Liver (tissue), 9 donors: ENCODE data around the gene THADA. TPM values are rescaled to one million over a fixed set of nuclear protein-coding genes. Genes with fewer than 3 reads are reported as not detected.

ENCODE experiments used
- DNase-seq: peaks from one replicate; pipeline ENCODE4 v3.0.0-alpha.2; 2017; ENCODE audit warnings: low spot score
- H3K27ac ChIP-seq, 2 donors: one replicate each; pipeline ENCODE4 v1.7.0; 2013; ENCODE audit warnings: inconsistent platforms in 2 of 2, low read length in 2 of 2, control low read depth in 1 of 2, low read depth in 1 of 2, mild to moderate bottlenecking in 1 of 2
- H3K27me3 ChIP-seq, 4 donors: one replicate each; pipeline versions ENCODE4 v1.6.1 to v1.7.0; 2013; ENCODE audit warnings: low read length in 3 of 4, inconsistent platforms in 1 of 4, mild to moderate bottlenecking in 1 of 4, moderate library complexity in 1 of 4; ENCODE audit not compliant: control insufficient read depth in 4 of 4, insufficient read depth in 4 of 4
- H3K36me3 ChIP-seq, 4 donors: one replicate each; pipeline versions ENCODE4 v1.6.1 to v1.7.0; 2013; ENCODE audit warnings: low read length in 3 of 4, mild to moderate bottlenecking in 3 of 4, low read depth in 1 of 4, moderate library complexity in 1 of 4; ENCODE audit not compliant: control insufficient read depth in 4 of 4, insufficient read depth in 3 of 4
- H3K4me1 ChIP-seq, 4 donors: one replicate each; pipeline versions ENCODE4 v1.6.1 to v1.7.0; 2013; ENCODE audit warnings: low read length in 3 of 4, mild to moderate bottlenecking in 3 of 4, moderate library complexity in 1 of 4; ENCODE audit not compliant: control insufficient read depth in 4 of 4, insufficient read depth in 4 of 4
- H3K4me3 ChIP-seq, 3 donors: one replicate each; pipeline versions ENCODE4 v1.6.1 to v1.7.0; 2013; ENCODE audit warnings: low read length in 3 of 3, control low read depth in 1 of 3, low read depth in 1 of 3, mild to moderate bottlenecking in 1 of 3
- H3K9ac ChIP-seq, 2 donors: one replicate each; pipeline ENCODE4 v1.7.0; 2013; ENCODE audit warnings: low read length in 2 of 2, mild to moderate bottlenecking in 2 of 2, moderate library complexity in 2 of 2, control low read depth in 1 of 2, low read depth in 1 of 2
- H3K9me3 ChIP-seq, 4 donors: one replicate each; pipeline versions ENCODE4 v1.6.1 to v1.7.0; 2013; ENCODE audit warnings: low read length in 3 of 4; ENCODE audit not compliant: control insufficient read depth in 4 of 4
- ATF3 ChIP-seq: IDR thresholded peaks from 2 replicates; pipeline ENCODE4 v1.6.1; 2016; ENCODE audit warnings: antibody characterized with exemption
- CTCF ChIP-seq: fragments of 150-350 bp; IDR thresholded peaks from 2 replicates; pipeline ENCODE4 v1.5.1; 2017; ENCODE audit warnings: improper control_type of control experiment, low read depth, low read length; ENCODE audit not compliant: missing input control
- EGR1 ChIP-seq, 2 donors: IDR thresholded peaks; 2 replicates each; pipeline ENCODE4 v1.6.1; 2016 to 2018; ENCODE audit warnings: antibody characterized with exemption in 2 of 2, low read depth in 2 of 2
- FOXA1 ChIP-seq: IDR thresholded peaks from 2 replicates; pipeline ENCODE4 v1.6.1; 2016; ENCODE audit warnings: antibody characterized with exemption
- FOXA2 ChIP-seq: IDR thresholded peaks from 2 replicates; pipeline ENCODE4 v1.6.1; 2016; ENCODE audit warnings: antibody characterized with exemption
- GABPA ChIP-seq, 2 donors: IDR thresholded peaks in 1 of 2; conservative IDR thresholded peaks in 1 of 2; 2 replicates each; pipeline ENCODE4 v1.6.1; 2016; ENCODE audit warnings: antibody characterized with exemption in 2 of 2, mild to moderate bottlenecking in 1 of 2, moderate library complexity in 1 of 2
- HNF4A ChIP-seq, 2 donors: conservative IDR thresholded peaks; 2 replicates each; pipeline ENCODE4 v1.6.1; 2016; ENCODE audit warnings: antibody characterized with exemption in 2 of 2, mild to moderate bottlenecking in 2 of 2
- HNF4G ChIP-seq: IDR thresholded peaks from 2 replicates; pipeline ENCODE4 v1.6.1; 2016; ENCODE audit warnings: antibody characterized with exemption
- JUND ChIP-seq, 2 donors: IDR thresholded peaks; 2 replicates each; pipeline ENCODE4 v1.6.1; 2016; ENCODE audit warnings: antibody characterized with exemption in 2 of 2
- MAX ChIP-seq: IDR thresholded peaks from 2 replicates; pipeline ENCODE4 v1.6.1; 2016; ENCODE audit warnings: antibody characterized with exemption
- NR2F2 ChIP-seq: IDR thresholded peaks from 2 replicates; pipeline ENCODE4 v1.6.1; 2016; ENCODE audit warnings: antibody characterized with exemption
- RAD21 ChIP-seq, 2 donors: IDR thresholded peaks; 2 replicates each; pipeline ENCODE4 v1.6.1; 2016; ENCODE audit warnings: antibody characterized with exemption in 2 of 2, mild to moderate bottlenecking in 2 of 2
- REST ChIP-seq: IDR thresholded peaks from 2 replicates; pipeline ENCODE4 v1.6.1; 2016; ENCODE audit warnings: antibody characterized with exemption, mild to moderate bottlenecking
- RXRA ChIP-seq, 2 donors: IDR thresholded peaks; 2 replicates each; pipeline ENCODE4 v1.6.1; 2017 to 2018; ENCODE audit warnings: antibody characterized with exemption in 2 of 2, mild to moderate bottlenecking in 1 of 2
- SP1 ChIP-seq: IDR thresholded peaks from 2 replicates; pipeline ENCODE4 v1.6.1; 2018; ENCODE audit warnings: antibody characterized with exemption, mild to moderate bottlenecking
- TAF1 ChIP-seq: conservative IDR thresholded peaks from 2 replicates; pipeline ENCODE4 v1.6.1; 2016; ENCODE audit warnings: antibody characterized with exemption, mild to moderate bottlenecking
- YY1 ChIP-seq: IDR thresholded peaks from 2 replicates; pipeline ENCODE4 v1.6.1; 2016; ENCODE audit warnings: antibody characterized with exemption, mild to moderate bottlenecking
- ZBTB33 ChIP-seq: IDR thresholded peaks from 2 replicates; pipeline ENCODE4 v1.6.1; 2016; ENCODE audit warnings: antibody characterized with exemption
- WGBS: extraction: QIAGEN DNeasy Blood & Tissue Kit; methylation state at CpG from one replicate; pipeline ENCODE4 v1.1.7; 2013; 5-methylcytosine and 5-hydroxymethylcytosine counted together
- polyA plus RNA-seq, 2 donors: library from polyadenylated mRNA; stranded (reverse) in 1 of 2; unstranded in 1 of 2; fragments of 200-250 nt in 1 of 2; fragments of >200 nt in 1 of 2; fragmentation: Nextera tagmentation in 1 of 2; extraction: Ambion mirVana in 1 of 2; gene quantifications; one replicate each; pipeline versions ENCODE4 v1.2.1 to v1.2.3, GENCODE V29; 2013 to 2015
- total RNA-seq, 2 donors: library from RNA; depleted of rRNA; stranded (reverse); fragments of >200 nt; gene quantifications; one replicate each; pipeline ENCODE4 v1.2.3, GENCODE V29; 2014
- donor health status: healthy.
- donor health status: healthy.
- donor health status: healthy.
- donor health status: healthy.
- donor health status: healthy.

THADA gene
- total and polyA plus RNA-seq, 4 donors = 12.0 to 37.2 (median 22.3) TPM

- TF ChIP-seq EGR1 (IDR thresholded peaks at IDR 0.05; ENCODE audit: low read depth in 2 of 2) = no peak
- no peak for TF ChIP-seq MAX
- TF ChIP-seq RAD21 (IDR thresholded peaks at IDR 0.05) = no peak
Measured at GRCh38 chr2:43464590-43464989, 131.2 kb downstream of the THADA start (continued).

- H3K4me3 ChIP-seq = no peak overlapping the region
- WGBS = 17% methylated on average over 4 of the region's 4 CpGs
- no peak overlapping the region for H3K9ac ChIP-seq
- H3K36me3 ChIP-seq = no peaks in the 10 kb centered on the region
- H3K4me1 ChIP-seq = peaks cover 2 to 12% (median 11%) of the 10 kb centered on the region in 4 donors
- no peaks in the 10 kb centered on the region for H3K9me3 ChIP-seq
- no peaks in the 10 kb centered on the region for H3K27me3 ChIP-seq
- no peak for DNase-seq
- TF ChIP-seq FOXA2 = peak; percentile 62
- TF ChIP-seq ATF3 = no peak
- no peak for TF ChIP-seq CTCF
- no peak for TF ChIP-seq TAF1
- peak in 1 of 2 donors; percentile 14 for TF ChIP-seq RXRA (IDR thresholded peaks at IDR 0.05)
- TF ChIP-seq RAD21 (IDR thresholded peaks at IDR 0.05) = peak in 1 of 2 donors; percentile 19
- TF ChIP-seq HNF4G = no peak
- TF ChIP-seq JUND (IDR thresholded peaks at IDR 0.05) = no peak
- TF ChIP-seq YY1 = no peak
- no peak for TF ChIP-seq FOXA1
- peak; percentile 30 for TF ChIP-seq SP1
- no peak for TF ChIP-seq MAX
- TF ChIP-seq NR2F2 = no peak
- TF ChIP-seq GABPA (IDR thresholded peaks at IDR 0.05 in 1 of 2, conservative IDR thresholded peaks at IDR 0.05 in 1 of 2) = no peak
- TF ChIP-seq EGR1 (IDR thresholded peaks at IDR 0.05; ENCODE audit: low read depth in 2 of 2) = no peak
- no peak for TF ChIP-seq ZBTB33
- no peak for TF ChIP-seq REST
- TF ChIP-seq HNF4A (conservative IDR thresholded peaks at IDR 0.05) = peak in 1 of 2 donors; percentile 43
- H3K27ac ChIP-seq = no peak overlapping the region
Measured at GRCh38 chr2:43462866-43463641, 132.8 kb downstream of the THADA start.
